Activated CD8-positive, alpha-beta memory T cell treated with anti-CD3 and anti-CD28 coated beads for 4 hours (primary cell): Measurements from ENCODE around the gene TSHR.
"Not testable (repeated sequence)": the region's sequence is repeated elsewhere in the genome, so short reads cannot be mapped to it uniquely, and the experiment has no call there.

Experiments used
- DNase-seq, 2 donors: peaks; one replicate each; pipeline ENCODE4 v3.0.0-alpha.2; 2020; ENCODE audit warnings: low read depth in 2 of 2

TSHR gene

DNA sequence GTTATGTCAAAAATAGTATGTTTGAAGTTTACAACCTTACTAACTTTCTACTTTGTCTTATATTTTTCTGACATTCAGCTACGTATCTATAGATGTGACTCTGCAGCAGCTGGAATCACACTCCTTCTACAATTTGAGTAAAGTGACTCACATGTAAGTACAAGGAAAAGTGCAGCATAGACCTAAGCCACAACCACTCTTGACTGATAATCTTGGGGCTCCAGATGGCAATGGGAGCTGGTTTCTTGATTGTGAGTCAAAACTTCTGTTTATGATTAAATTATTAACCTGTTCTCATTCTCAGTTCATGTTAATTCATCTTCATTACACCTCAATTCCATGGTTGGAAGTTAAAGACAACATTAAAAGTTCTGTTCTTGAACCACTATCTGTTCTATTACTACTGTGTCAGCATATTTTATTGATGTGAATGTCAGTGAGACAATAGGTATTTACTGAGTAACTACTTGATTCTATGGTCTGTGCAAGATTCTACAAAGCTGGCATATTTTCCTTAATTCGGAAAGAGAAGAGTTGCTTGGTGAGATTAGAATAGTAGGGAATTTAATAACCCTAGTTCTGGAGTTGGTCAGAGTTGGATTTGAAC is 112.9 kb downstream of the TSHR start:
- DNase-seq = no peak

DNA sequence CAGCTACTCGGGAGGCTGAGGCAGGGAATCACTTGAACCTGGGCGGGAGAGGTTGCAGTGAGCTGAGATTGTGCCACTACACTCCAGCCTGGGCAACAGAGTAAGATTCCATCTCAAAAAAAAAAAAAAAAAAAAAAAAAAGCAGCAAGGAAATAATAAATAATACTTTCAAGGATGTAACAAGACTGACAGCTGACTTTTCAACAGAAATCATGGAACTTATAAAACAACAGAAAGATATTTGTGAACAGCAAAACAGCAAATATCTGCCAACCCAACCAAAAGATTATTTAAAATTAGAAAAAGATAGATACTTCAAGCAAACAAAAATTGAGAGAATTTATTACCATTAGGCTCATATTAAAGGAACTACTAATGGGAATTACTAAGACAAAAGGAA is 115.1 kb downstream of the TSHR start:
- no peak for DNase-seq

DNA sequence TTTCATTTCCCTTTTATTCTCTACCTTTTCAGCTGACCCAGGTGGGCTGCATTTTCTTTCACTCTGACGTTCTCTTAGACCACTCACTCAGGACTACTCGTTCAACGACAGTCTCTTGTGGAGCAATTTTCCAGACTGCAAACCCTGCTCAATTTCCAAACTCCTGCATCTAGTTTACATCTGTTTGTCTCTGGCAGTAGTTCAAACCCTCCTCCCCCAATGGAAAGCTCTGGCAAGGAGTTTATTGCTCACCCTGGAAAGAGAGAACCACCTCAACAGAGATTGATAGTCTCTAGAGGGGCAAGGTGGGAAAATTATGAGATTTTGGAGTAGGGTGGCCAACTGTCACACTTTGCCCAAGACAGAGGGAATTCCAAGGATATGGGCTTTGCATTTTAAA is 130.2 kb downstream of the TSHR start:
- no peak for DNase-seq

DNA sequence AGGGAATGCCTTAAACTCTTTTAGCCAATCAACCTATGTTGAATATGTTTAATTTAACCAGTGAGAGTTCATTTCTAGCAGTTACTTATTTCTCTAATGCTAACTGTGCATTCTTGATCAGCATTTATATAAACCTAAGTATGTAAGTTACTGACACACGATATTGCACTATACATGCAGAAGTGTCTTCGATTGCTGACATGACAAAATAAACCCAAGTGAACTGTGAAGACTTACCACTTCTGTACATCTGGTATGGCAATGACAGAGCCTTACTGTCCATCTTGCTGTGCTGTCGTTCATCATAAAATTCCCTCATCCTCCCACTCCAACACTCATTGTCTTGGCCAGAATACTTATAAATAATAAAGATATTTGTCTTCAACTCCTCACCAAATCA is 131.8 kb downstream of the TSHR start:
- no peak for DNase-seq

DNA sequence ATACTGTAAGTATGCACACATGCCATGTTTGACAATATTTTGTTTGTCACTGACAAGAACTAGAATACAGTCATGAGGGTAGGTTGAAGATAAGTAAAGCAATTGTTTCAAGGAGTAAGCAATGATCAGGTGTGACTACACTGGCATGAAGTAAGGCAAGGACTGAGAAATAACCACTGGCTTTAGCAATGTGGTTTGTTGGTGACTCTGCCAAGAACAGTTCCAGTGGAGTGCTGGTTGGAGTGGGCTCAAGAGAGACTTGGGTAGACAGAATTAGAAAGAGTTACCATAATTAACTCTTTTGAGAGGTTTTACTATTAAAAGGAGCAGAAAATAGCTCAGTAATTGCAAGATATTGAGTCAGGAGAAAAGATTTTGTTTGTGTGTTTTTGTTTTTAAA is 135.7 kb downstream of the TSHR start:
- no peak for DNase-seq

GRCh38 chr14:81091660-81092059 is 136.2 kb downstream of the TSHR start:
- no peak for DNase-seq

DNA sequence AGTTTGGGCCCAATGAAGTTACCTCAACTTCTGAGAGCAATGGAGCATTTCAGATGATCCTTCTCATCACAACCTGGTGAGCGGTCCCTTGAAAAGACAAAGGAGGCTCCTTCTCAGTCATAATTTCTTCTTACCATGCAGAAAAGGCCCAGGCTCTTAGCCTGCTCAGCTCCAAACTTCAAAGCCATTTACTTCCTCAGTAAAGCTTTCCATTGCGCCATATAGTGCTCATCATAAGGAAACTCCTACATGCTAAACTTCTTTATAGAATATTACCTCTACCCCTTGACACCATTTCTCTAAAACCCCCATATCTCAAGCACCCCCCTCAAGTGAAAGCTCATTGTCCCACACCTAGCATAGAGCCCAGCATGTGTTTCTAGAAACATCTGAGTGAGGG is 138.2 kb downstream of the TSHR start:
- DNase-seq = no peak

DNA sequence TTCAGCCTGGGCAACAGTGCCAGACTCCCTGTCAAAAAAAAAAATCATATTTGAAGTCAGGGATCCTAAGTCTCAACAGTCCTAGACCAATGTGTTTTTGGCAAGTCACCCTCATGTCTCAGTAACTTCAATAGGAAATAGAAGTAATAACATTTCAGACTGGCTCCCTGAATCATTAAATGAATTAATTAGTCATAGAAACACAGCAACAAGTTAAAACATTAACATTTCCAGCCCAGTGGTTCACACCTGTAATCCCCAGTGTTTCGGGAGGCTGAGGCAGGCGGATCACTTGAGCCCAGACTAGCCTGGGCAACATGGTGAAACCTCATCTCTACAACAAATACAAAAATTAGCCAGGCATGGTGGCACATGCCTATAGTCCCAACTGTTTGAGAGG is 140.1 kb downstream of the TSHR start:
- DNase-seq = no peak

DNA sequence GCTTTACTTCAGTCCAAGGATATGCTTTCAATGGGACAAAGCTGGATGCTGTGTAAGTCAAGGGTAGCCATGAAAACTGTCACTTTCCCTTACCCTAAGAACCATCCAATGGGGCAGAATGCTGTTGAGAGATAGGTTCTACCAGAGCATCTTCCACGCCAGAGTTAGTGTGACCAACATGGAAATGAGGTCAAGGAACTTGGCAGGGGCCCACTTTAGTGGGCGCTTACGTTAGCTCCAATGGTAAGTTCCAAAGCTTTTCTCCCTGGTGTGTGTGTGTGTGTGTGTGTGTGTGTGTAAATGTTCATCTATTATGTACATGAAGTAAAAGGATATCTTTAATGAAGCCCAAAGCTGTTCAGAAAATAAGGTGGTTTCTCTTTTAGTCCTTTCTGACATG is 141.2 kb downstream of the TSHR start:
- DNase-seq = no peak

DNA sequence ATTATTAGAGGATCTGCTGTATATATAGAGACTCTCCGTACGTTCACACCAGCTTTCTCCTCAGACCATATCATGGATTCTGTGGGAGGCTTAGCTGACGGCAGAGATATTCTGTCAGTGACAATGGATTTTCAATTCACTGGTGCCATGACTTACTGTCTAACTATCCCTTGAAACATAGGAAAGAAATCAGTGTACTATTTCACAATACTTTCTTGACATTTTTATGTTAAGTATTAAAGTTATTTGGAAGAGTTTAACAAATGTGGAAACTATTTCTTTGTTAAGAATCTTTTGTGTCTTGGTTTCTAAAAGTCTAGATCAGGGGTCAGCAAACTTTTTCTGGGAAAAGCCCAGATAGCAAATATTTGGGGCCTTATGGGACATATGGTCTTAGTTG is 146.8 kb downstream of the TSHR start:
- no peak for DNase-seq

DNA sequence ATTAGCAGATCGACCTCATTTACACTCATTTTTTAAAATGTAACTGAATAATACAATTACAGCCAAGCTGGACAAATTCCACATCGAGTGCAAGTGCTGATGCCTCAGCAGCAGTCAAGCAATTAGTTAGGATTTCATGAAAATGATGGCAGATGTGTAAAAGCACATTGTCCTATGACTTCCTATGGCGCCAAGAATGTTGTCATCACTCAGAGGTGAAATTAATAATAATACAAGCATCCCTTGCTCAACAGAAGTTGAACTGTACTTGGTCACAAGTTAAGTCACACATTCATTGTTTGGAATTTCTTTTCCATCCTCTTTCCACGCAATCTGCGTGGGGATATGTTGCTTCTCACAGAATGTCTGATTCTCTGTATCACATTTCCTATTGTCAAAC is 148.0 kb downstream of the TSHR start:
- no peak for DNase-seq

- DNase-seq = no peak
These were observed 150.0 kb downstream of the TSHR start for GRCh38 chr14:81105378-81105777.

DNA sequence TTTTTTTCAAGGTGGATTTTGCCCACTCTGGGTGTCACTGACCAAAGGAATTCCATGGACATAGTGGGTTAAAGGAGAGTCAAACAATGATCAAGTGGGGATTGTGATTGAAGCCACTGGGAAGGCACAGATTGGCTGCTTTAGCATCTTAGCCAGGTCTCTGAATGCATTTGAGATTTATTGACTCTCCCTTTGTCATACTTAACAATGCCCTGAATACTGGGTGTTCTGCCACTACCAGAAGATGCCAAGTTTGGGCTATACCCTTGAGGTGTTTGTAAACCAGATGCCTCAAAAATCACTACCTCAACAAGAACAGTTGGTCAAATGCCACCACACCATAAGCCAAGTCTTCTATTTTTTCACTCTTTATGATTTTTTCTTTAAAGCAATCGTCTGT is 150.5 kb downstream of the TSHR start:
- no peak for DNase-seq

DNA sequence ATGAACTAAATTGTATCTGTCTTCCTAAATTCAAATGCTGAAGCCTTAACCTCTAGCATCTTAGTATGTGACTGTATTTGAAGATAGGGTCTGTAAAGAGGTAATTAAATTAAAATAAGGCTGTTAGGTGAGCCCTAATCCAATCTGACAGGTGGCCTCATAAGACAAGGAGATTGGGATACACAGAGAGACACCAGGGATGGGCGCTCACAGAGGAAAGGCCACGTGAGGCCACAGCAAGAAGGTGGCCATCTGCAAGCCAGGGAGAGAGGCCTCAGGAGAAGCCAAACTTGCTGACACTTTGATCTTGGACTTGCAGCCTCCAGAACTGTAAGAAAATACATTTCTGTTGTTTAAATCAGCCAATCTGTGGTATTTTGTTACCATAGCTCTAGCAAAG is 154.8 kb downstream of the TSHR start:
- DNase-seq = no peak

DNA sequence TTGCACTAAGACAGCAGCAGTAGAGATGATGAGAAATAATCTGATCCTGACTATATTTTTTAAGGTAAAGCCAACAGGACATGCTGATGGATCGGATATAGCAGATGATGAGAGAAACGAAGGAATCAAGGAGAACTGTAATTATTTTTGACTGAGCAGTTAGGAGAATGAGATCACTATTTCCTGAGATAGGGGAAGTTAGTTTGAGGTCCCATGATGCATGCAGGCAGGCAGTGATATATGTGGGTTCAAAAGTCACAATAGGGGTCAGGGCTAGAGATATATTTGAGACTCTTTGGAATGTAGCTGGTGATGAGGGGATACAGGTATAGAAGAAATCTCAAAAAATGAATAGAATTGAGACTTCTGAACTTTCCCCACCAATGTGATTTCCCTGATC is 157.8 kb downstream of the TSHR start:
- DNase-seq = no peak

- DNase-seq = not testable (repeated sequence)
These were observed 158.8 kb downstream of the TSHR start for GRCh38 chr14:81113945-81114820.

DNA sequence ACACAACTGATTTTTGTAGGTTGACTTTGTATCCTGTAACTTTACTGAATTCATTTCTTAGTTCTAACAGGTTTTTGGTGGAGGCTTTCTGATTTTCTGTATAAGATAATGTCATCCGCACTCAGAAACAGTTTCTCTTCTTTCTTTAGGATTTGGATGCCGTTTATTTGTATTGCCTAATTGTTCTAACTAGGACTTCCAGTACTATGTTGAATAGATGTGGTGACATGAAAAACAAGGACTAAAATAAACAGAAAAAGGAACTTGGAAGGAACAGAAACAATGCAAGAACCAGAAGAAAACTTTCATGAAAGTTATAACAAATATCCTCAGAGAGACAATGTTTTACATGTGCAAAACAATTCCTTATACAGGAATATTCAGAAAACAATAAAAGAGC is 165.1 kb downstream of the TSHR start:
- no peak for DNase-seq

GRCh38 chr14:81122326-81122725 is 166.9 kb downstream of the TSHR start:
- no peak for DNase-seq

GRCh38 chr14:81123811-81124210 is 168.4 kb downstream of the TSHR start:
- no peak for DNase-seq

DNA sequence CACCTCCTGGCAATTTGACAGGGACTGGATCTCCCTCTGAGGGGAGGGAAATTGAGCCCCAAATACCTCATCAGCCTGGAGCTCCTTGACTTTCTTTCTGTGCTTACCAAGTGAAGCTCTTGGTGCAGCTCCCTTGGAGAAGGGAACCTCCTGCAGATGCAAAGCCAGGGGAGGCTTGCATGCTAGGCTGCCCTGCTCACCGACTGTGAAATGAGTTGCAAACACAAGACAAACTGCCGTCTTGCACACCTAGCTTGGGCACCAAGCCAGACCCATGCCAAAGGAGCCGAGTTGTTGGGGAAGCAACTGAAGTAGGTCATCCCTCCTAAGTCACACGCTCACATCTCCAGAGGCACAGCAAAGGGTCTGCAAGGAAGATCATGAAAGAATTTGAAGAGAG is 170.1 kb downstream of the TSHR start:
- no peak for DNase-seq

- no peak for DNase-seq
These were observed 172.4 kb downstream of the TSHR start for GRCh38 chr14:81127785-81128184.

GRCh38 chr14:81129242-81129641 is 173.8 kb downstream of the TSHR start:
- DNase-seq = no peak

GRCh38 chr14:81132468-81132867 is 177.0 kb downstream of the TSHR start:
- no peak for DNase-seq

DNA sequence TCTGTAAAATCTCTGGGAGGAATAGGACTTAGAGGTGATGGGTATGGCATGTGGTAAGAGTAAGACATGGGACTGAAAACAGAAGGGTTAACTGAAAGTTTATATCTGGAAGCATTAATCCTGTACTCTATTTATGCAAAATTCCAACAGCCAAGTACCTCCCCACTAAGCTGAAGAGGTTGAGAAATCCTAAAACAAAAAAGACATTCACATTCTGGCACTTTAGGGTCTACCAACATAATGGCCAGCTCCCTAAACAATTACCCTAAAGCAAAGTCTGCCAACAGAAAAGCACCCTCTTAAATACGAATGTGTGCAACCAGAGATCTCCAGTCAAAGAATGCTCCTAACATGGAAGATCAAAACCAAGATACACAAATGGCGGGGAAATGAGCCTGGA is 178.0 kb downstream of the TSHR start:
- DNase-seq = no peak
